Gastroesophageal sphincter (tissue), 4 donors: ENCODE results near the gene MN1. TPM values are rescaled to one million over a fixed set of nuclear protein-coding genes. Genes with fewer than 3 reads are reported as not detected.

Experiments
- ATAC-seq: fragments of 150-250 bp; one replicate; pipeline ENCODE4 v1.9.1; 2016; ENCODE audit warnings: mild to moderate bottlenecking, moderate library complexity
- H3K27ac ChIP-seq, 4 donors: fragments of 200-600 bp; sonication (generic) in 3 of 4; 1 replicate in 3 of 4; 2 replicates in 1 of 4; pipeline ENCODE4 v1.5.1; 2016 to 2019
- H3K27me3 ChIP-seq: fragments of 200-600 bp; sonication (generic); one replicate; pipeline ENCODE4 v1.5.1; 2019
- H3K36me3 ChIP-seq, 2 donors: fragments of 200-600 bp; sonication (generic); one replicate each; pipeline ENCODE4 v1.5.1; 2019; ENCODE audit warnings: control low read depth in 1 of 2
- H3K4me1 ChIP-seq, 3 donors: fragments of 200-600 bp; sonication (generic); 1 replicate in 2 of 3; 2 replicates in 1 of 3; pipeline ENCODE4 v1.5.1; 2016 to 2019; ENCODE audit warnings: control low read depth in 2 of 3
- H3K4me3 ChIP-seq, 2 donors: fragments of 200-600 bp; sonication (generic); one replicate each; pipeline ENCODE4 v1.5.1; 2019; ENCODE audit warnings: mild to moderate bottlenecking in 1 of 2, moderate library complexity in 1 of 2
- H3K9me3 ChIP-seq, 3 donors: fragments of 200-600 bp; sonication (generic); one replicate each; pipeline ENCODE4 v1.5.1; 2017 to 2019; ENCODE audit warnings: control low read depth in 2 of 3
- CTCF ChIP-seq, 4 experiments: fragments of 200-600 bp in 2 of 4; fragments of 450-650 bp in 2 of 4; sonication (generic) in 1 of 4; IDR thresholded peaks; one replicate each; pipeline ENCODE4 v1.5.1; 2017 to 2019; ENCODE audit warnings: antibody characterized with exemption in 4 of 4, mild to moderate bottlenecking in 2 of 4, moderate library complexity in 2 of 4
- EP300 ChIP-seq: sonication (generic); formaldehyde crosslinking; IDR thresholded peaks from one replicate; pipeline ENCODE4 v1.6.1; 2017; ENCODE audit warnings: antibody characterized with exemption, mild to moderate bottlenecking
- POLR2A ChIP-seq, 2 donors: fragments of 450-650 bp; IDR thresholded peaks; one replicate each; pipeline ENCODE4 v1.6.1; 2017; ENCODE audit warnings: antibody characterized with exemption in 2 of 2, mild to moderate bottlenecking in 2 of 2, moderate library complexity in 1 of 2
- POLR2AphosphoS5 ChIP-seq: sonication (generic); formaldehyde crosslinking; IDR thresholded peaks from one replicate; pipeline ENCODE4 v1.6.1; 2017; ENCODE audit warnings: antibody characterized with exemption
- WGBS, 2 donors: methylation state at CpG; one replicate each; pipeline ENCODE4 v1.1.5; 2018; ENCODE audit warnings: low coverage in 1 of 2; 5-methylcytosine and 5-hydroxymethylcytosine counted together
- total RNA-seq, 4 donors: library from RNA; depleted of rRNA; stranded (reverse); fragments of >200 nt; gene quantifications; one replicate each; pipeline ENCODE4 v1.1.0, GENCODE V29; 2016

The MN1 gene
- total RNA-seq, 4 donors from 2014 or later = 13.4 to 52.8 (median 28.5) TPM

- WGBS, 2 donors = 58 to 66% methylated on average over 8 of the region's 12 CpGs
- Histone ChIP-seq H3K36me3 (no peaks in the 10 kb centered on the region), H3K27me3 (no peaks in the 10 kb centered on the region), H3K4me1 (no peaks in the 10 kb centered on the region), H3K27ac (no peak overlapping the region), H3K4me3 (no peak overlapping the region), H3K9me3 (peaks cover 0 to 9% (median 0%) of the 10 kb centered on the region in 3 donors)
- no peak for ATAC-seq
- TF ChIP-seq CTCF (IDR thresholded peaks at IDR 0.05) = no peak
- TF ChIP-seq POLR2AphosphoS5 = no peak
- no peak for TF ChIP-seq POLR2A (IDR thresholded peaks at IDR 0.05)
- TF ChIP-seq EP300 = no peak
These were observed 96.0 kb downstream of the MN1 start for GRCh38 chr22:27705408-27706080.

GRCh38 chr22:27704581-27704980 is 97.0 kb downstream of the MN1 start:
- Histone ChIP-seq H3K27ac (no peak overlapping the region), H3K9me3 (peaks cover 0 to 9% (median 0%) of the 10 kb centered on the region in 3 donors), H3K27me3 (no peaks in the 10 kb centered on the region), H3K4me3 (no peak overlapping the region), H3K36me3 (no peaks in the 10 kb centered on the region), H3K4me1 (no peaks in the 10 kb centered on the region)
- TF ChIP-seq EP300 (no peak), CTCF (IDR thresholded peaks at IDR 0.05) (no peak), POLR2AphosphoS5 (no peak), POLR2A (IDR thresholded peaks at IDR 0.05) (no peak)
- WGBS, 2 donors = no CpG with 5 or more reads among the region's 6 CpGs
- ATAC-seq = no peak

GRCh38 chr22:27699383-27700019 is 102.1 kb downstream of the MN1 start:
- Histone ChIP-seq H3K36me3 (no peaks in the 10 kb centered on the region), H3K4me1 (peaks cover 0 to 8% (median 0%) of the 10 kb centered on the region in 3 donors), H3K9me3 (peaks cover 0 to 9% (median 0%) of the 10 kb centered on the region in 3 donors), H3K27ac (no peak overlapping the region), H3K27me3 (no peaks in the 10 kb centered on the region), H3K4me3 (no peak overlapping the region)
- 69 to 87% methylated on average over 6 to 8 of the region's 10 CpGs for WGBS, 2 donors
- TF ChIP-seq CTCF (IDR thresholded peaks at IDR 0.05) (no peak), POLR2A (IDR thresholded peaks at IDR 0.05) (no peak), POLR2AphosphoS5 (no peak), EP300 (no peak)
- no peak for ATAC-seq

GRCh38 chr22:27698813-27699212 is 102.7 kb downstream of the MN1 start:
- H3K4me1 ChIP-seq = peaks cover 0 to 8% (median 0%) of the 10 kb centered on the region in 3 donors
- 20 to 64% methylated on average over 2 to 4 of the region's 5 CpGs for WGBS, 2 donors
- TF ChIP-seq POLR2A (IDR thresholded peaks at IDR 0.05) = no peak
- no peak for TF ChIP-seq CTCF (IDR thresholded peaks at IDR 0.05)
- TF ChIP-seq EP300 = no peak
- no peak for TF ChIP-seq POLR2AphosphoS5
- no peaks in the 10 kb centered on the region for H3K36me3 ChIP-seq
- H3K27ac ChIP-seq = no peak overlapping the region
- no peak overlapping the region for H3K4me3 ChIP-seq
- ATAC-seq = no peak
- H3K9me3 ChIP-seq = peaks cover 0 to 9% (median 0%) of the 10 kb centered on the region in 3 donors
- no peaks in the 10 kb centered on the region for H3K27me3 ChIP-seq

Other genes starting within 250 kb of the MN1 start
- gene PITPNB, start 117.5 kb upstream of the MN1 start, total RNA-seq = 100 to 1,000 TPM in 1 of 4 donors, 10 to 100 TPM in 3; 62.8 to 103 (median 96.6) TPM